Cardiac muscle cell (in vitro differentiated cells and primary cell): ENCODE results near the gene FGF1. TPM values are rescaled to one million over a fixed set of nuclear protein-coding genes. Genes with fewer than 3 reads are reported as not detected.
A peak's percentile ranks its signal among the peaks of the same experiment; 100 is the strongest.

ENCODE experiments used
- DNase-seq, 2 donors: peaks; one replicate each; pipeline versions ENCODE4 v3.0.0 to v3.0.0-alpha.2; 2010 to 2017; ENCODE audit warnings: low read depth in 1 of 2, low spot score in 1 of 2
- H3K27ac ChIP-seq: fragments of 200-600 bp; sonication (generic); 2 replicates; pipeline ENCODE4 v1.5.1; 2016
- H3K27me3 ChIP-seq: fragments of 200-600 bp; sonication (generic); 2 replicates; pipeline ENCODE4 v1.6.0; 2016; ENCODE audit warnings: control low read depth
- H3K36me3 ChIP-seq: fragments of 200-600 bp; sonication (generic); 2 replicates; pipeline ENCODE4 v1.5.1; 2016; ENCODE audit warnings: control low read depth
- H3K4me1 ChIP-seq: fragments of 200-600 bp; sonication (generic); 2 replicates; pipeline ENCODE4 v1.8.1; 2017; ENCODE audit warnings: low read depth, mild to moderate bottlenecking, mixed run types
- H3K4me3 ChIP-seq: fragments of 200-600 bp; sonication (generic); 2 replicates; pipeline ENCODE4 v1.5.1; 2016; ENCODE audit warnings: mild to moderate bottlenecking
- H3K9me3 ChIP-seq: fragments of 200-600 bp; sonication (generic); 2 replicates; pipeline ENCODE4 v1.5.1; 2017; ENCODE audit warnings: low read depth, mild to moderate bottlenecking, control low read depth
- CTCF ChIP-seq: IDR thresholded peaks from 2 replicates; pipeline ENCODE4 v1.5.1; 2012; ENCODE audit warnings: low read depth, mild to moderate bottlenecking, low read length
- polyA plus RNA-seq: library from polyadenylated mRNA; unstranded; fragments of >200 nt; fragmentation: Nextera tagmentation; extraction: Ambion mirVana; gene quantifications from 2 replicates; pipeline ENCODE4 v1.2.1, GENCODE V29; 2016
- total RNA-seq: library from RNA; depleted of rRNA; stranded (reverse); fragments of >200 nt; gene quantifications from 2 replicates; pipeline ENCODE4 v1.2.3, GENCODE V29; 2016

Gene FGF1
- total and polyA plus RNA-seq, 2 experiments from 2014 or later: not detected

- H3K27ac ChIP-seq: no peak overlapping the region
- H3K36me3 ChIP-seq: no peaks in the 10 kb centered on the region
- no peak overlapping the region for H3K4me3 ChIP-seq
- TF ChIP-seq CTCF: peak; percentile 6
- peak; percentile 22 to 70 for DNase-seq
- no peaks in the 10 kb centered on the region for H3K9me3 ChIP-seq
- H3K4me1 ChIP-seq: no peaks in the 10 kb centered on the region
- H3K27me3 ChIP-seq: no peaks in the 10 kb centered on the region
Observed at GRCh38 chr5:142597546-142598337, 88.1 kb downstream of the FGF1 start.

GRCh38 chr5:142597025-142597424 lies 88.9 kb downstream of the FGF1 start:
- no peak for DNase-seq
- Histone ChIP-seq H3K27me3 (no peaks in the 10 kb centered on the region), H3K27ac (no peak overlapping the region), H3K36me3 (no peaks in the 10 kb centered on the region), H3K4me1 (no peaks in the 10 kb centered on the region), H3K9me3 (no peaks in the 10 kb centered on the region), H3K4me3 (no peak overlapping the region)
- no peak for TF ChIP-seq CTCF

- H3K9me3 ChIP-seq: no peaks in the 10 kb centered on the region
- H3K27ac ChIP-seq: no peak overlapping the region
- no peak for TF ChIP-seq CTCF
- no peaks in the 10 kb centered on the region for H3K27me3 ChIP-seq
- no peaks in the 10 kb centered on the region for H3K36me3 ChIP-seq
- no peak overlapping the region for H3K4me3 ChIP-seq
- H3K4me1 ChIP-seq: no peaks in the 10 kb centered on the region
- no peak for DNase-seq
Observed at GRCh38 chr5:142592365-142592764, 93.5 kb downstream of the FGF1 start.

GRCh38 chr5:142590451-142591231 lies 95.2 kb downstream of the FGF1 start:
- H3K36me3 ChIP-seq: no peaks in the 10 kb centered on the region
- no peak for TF ChIP-seq CTCF
- H3K4me3 ChIP-seq: no peak overlapping the region
- no peaks in the 10 kb centered on the region for H3K4me1 ChIP-seq
- DNase-seq: no peak
- H3K27me3 ChIP-seq: no peaks in the 10 kb centered on the region
- H3K27ac ChIP-seq: no peak overlapping the region
- no peaks in the 10 kb centered on the region for H3K9me3 ChIP-seq

GRCh38 chr5:142589720-142590119 lies 96.2 kb downstream of the FGF1 start:
- DNase-seq: no peak
- no peak for TF ChIP-seq CTCF
- Histone ChIP-seq H3K36me3 (no peaks in the 10 kb centered on the region), H3K27me3 (no peaks in the 10 kb centered on the region), H3K27ac (no peak overlapping the region), H3K4me3 (no peak overlapping the region), H3K4me1 (no peaks in the 10 kb centered on the region), H3K9me3 (no peaks in the 10 kb centered on the region)
